ENCODE results near the gene NECTIN1.
A peak's percentile ranks its signal among the peaks of the same experiment; 100 is the strongest.

NECTIN1 gene

DNA sequence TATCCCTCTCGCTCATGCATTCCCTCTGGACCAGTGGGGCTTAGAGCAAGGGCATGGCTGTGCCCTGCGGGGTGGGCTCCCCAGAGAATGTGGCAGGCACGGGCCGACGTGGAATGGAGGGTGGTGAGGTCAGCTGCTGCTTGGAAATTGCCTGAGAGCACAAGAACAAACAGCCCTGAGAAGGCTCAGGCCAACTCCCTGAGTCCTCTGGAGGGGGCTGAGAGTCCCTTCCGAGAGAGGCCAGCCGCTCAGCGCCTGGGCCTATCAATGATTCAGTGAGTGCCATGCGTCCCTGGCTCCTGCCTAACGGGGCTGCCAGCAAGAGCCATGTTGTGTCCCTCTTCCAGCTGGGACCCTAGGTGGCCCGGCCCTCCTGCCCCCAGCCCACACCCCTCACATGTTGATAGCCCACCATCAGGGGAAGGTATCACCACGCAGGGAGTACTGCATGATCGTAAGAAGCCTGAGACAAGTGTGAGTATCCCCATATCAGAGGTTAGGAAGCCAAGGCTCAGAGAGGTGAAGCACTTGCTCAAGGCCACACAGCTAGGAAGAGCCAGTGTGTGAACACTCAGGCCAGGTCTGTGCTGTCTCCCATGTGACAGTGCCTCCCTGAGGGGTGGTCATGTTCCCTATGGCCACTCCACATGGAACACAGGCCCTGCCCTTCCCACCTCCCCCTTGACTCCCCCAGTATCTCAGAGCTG is 55.8 kb downstream of the NECTIN1 start:
- no peak for DNase-seq (ENCODE audit: low read depth in 1 of 2, low spot score in 1 of 2)

DNA sequence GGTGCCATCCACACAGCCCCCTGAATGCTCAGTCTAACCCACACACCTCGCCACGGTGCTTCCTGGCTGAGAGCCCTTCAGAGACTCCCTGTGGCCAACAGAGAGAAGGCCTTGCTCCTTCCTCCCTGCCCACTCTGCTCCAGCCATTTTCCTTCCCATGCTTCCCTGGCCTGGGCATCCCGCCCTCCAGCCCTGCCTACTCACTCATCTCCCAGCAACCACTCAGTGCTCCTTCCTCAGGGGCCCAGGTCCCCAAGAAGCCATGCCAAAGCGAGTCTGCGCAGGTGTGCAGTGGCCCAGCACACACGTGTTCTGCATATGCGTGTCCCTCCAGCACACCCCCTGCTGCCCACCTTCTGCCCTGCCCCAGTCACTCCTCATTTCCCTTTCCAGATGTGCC is 56.4 kb downstream of the NECTIN1 start:
- no peak for DNase-seq (ENCODE audit: low read depth in 1 of 2, low spot score in 1 of 2)

DNA sequence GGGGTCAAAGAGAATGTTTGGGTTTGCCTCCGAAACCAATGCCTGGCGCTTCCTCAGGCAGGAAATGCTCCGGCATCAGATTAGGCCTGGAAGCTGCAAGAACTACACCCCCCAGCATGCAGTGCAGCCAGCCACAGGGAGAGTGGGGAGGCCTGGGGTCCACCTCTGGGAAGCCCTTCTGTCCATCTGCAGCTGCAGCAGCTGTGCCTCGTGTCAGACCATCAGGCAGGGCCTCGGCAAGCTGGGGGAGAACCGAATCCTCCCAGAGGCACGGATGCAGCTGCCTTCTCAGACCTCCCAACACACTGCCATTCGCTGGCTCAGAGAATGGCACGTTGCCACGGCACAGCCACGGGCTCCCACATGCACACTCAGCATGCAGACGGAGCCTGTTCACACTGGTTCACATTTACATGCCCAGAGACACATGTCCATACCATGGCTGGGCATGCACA is 57.4 kb downstream of the NECTIN1 start:
- DNase-seq (ENCODE audit: low read depth in 1 of 2, low spot score in 1 of 2): no peak

DNA sequence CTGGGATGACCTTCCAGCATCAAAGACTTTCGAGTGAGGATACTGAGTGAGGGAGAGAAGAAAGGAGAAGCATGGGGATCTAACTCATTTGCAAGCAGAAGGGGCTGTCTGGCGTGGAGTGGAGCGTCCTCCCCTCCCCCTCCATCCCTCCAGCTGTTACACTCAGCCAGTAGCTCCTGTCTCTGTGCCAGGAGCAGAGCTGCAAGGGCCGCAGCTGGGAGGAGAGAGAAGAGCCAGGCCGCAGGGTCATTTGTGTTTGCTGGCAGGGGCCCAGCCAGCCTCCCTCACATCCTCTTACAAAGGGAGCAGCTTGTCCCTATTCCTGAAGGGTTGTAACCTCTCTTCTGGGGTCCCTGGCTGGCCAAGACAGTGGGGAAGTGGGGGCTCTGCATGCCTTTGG is 57.9 kb downstream of the NECTIN1 start:
- no peak for DNase-seq (ENCODE audit: low read depth in 1 of 2, low spot score in 1 of 2)

DNA sequence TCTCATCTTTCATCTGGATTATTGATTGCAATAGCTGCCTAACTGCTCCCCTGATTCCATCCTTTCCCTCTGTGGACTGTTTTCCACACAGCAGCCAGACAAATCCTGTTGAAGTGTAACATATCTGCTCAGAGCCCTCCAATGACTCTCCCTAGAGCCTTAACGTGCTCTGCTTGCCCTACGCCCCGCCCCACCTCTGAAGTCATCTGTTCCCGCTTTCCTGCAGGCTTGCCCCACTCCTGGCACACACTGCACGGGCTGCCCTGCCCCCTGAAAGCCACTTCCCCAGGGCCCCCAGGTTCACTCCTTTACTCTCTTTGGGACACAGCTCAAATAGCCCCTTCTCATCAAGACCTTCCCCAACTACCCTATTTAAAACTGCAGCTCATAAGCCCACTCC is 59.5 kb downstream of the NECTIN1 start:
- DNase-seq (ENCODE audit: low read depth in 1 of 2, low spot score in 1 of 2): no peak

DNA sequence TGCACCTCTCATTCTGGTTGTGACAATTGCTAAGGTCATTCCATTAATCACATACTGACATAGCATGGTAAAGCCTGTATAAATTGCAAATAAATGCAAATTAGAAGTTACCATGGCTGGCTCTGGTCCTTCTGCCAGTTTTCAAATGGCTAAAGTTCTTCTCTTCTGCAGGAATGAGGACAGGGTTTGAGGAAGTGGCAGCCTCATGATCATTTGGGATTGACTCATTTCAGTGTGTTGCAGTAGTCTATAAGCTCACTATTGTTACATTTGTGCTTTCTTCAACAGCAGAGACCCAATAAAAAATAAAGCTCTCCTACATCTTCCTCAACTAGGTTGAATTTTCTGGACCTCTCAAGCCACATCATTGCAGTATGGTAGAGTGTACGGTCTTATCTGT is 60.3 kb downstream of the NECTIN1 start:
- no peak for DNase-seq (ENCODE audit: low read depth in 1 of 2, low spot score in 1 of 2)

DNA sequence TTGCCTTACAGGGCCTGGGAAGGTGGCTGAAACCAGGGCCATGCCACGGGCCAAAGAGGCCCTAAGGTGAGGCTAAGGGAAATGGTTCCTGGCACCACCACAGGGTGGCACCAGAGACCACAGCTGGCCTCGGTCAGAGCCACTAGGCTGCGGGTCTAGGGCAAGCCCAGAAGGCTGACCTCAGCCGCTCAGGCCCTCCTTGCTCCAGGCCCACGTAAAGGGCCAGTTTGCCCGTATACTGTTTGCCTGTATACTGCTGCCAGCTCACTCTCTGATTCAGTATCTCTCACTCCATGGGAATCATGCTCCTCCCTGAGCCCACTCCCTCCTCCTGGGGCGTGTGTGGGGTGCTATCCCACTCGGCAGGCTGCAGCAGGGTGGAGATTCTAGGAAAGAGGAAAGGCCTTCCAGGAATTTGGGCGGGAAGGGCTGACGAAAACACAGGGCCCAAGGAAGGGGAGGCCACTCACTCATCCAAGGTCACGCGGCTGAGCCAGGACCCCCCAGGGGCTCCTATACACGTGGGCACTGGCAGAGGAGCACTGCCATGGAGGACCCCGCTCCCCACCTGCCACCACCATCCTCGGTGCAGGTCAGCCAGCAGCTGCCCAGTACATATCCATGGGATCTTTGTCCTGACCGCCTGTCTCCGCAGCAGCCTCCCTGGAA is 62.4 kb downstream of the NECTIN1 start:
- DNase-seq (ENCODE audit: low read depth in 1 of 2, low spot score in 1 of 2): peak; percentile 28 to 30

DNA sequence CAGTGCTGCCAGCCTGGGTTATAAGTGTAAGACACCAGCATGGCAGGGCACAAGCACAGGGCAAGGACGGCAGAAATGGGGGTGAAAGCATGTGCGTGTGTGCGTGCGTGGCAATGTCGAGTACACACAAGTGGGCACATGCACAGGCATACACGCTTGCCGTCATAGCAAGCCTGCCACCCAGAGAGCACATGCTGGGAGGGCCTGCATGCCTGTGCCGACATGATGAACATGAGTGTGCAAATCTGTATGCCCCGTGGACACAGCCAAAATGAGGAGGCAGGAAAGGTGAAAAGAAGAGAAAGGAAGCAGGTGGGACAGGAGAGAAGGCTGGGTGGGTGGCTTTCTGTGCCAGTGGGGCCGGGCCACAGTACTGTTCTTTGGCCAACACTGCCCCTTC is 62.9 kb downstream of the NECTIN1 start:
- DNase-seq (ENCODE audit: low read depth in 1 of 2, low spot score in 1 of 2): no peak

DNA sequence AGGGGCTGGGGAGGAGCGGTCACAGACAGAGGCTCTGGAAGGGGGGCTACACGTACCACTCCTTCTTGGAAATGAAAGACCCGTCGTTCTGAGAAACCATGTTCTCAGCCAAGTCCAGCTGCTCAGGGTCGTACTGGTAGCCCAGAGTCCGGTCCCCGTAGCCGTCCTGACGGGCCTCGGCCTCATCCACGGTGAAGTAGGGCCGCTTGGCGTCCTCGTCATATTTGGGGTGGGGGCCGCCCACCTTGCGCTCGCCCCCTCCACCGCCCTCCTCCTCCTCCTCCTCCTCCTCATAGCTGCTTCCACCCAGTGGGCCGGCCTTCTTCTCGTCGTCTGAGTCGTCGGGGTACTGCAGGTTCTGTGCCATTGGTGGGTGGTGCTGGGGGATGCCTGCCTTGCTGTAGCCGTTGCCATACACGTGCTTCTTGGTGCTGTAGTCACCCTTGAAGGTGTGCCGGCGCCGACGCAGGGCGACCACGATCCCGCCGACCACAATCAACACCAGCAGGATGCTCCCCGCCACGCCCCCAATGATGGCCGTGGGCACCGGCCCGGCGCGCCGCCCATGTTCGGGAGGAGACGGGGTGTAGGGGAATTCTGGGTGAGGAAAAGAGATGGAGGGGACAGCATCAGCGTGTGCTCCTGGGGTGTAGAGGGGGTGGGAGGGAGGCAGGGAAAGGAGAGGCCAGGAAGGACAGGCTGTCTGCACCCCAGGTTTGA is 64.1 kb downstream of the NECTIN1 start:
- DNase-seq (ENCODE audit: low read depth in 1 of 2, low spot score in 1 of 2): no peak

DNA sequence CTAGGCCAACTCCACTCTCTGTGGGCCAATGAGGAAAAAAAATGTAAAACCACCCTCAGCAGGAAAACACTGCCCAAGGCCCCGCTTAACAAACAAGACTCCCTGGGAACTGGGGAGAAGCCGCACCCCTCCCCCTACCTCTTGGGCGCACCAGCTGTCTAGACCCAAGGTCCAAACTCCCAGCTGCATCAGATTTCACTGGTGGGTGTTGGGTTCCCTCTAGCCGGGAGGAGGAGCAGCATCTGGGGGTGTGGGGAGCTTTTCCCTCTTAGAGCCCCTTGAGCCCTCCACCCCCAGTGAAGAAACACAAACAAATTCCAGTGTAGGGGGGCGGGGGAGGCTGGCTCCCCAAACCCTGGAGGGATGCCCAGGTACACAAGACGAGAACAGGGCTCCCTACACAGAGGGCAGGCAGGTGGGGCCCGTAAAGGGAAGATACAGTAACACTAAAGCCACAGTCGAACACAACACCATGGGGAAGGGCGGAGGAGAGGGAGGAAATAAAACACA is 64.9 kb downstream of the NECTIN1 start:
- no peak for DNase-seq (ENCODE audit: low read depth in 1 of 2, low spot score in 1 of 2)

DNA sequence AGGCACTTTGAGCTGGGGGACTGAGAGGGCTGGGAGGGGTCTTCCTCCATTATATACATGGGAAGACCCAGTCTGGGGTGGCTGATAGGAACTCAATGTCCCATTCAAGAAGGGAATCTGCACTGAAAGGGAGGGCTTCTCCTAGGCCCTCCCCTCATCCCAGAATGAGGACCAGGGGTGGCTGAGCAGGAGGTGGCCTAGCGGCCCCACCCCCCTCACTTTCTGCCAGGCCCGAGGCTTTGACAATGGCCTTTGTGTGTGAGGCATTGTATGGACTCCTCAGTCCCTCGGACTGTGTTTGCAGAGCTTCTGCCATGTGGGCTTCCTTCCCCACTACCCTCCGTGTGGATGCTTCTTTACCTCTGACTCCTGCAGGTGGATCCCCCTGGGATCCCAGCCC is 65.7 kb downstream of the NECTIN1 start:
- DNase-seq (ENCODE audit: low read depth in 1 of 2, low spot score in 1 of 2): no peak

DNA sequence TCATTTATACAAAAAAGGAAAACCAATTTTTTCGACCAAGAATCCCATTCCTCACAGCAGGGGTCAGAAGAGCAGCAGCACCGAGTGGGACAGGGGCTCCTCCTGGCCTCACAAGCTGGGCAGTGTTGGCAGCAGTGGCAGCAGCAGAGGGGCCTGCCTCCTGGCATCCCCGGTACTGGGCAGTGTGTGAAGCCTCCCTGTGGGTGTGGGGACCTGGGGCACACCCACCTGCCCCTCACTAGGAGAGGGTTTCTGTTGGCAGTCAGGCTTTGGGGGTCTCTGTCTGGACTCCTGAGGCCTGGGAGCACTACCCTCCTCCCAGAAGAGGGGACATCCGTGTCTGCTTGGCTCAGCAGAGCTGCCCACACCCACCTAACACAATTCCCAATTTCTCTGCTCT is 67.8 kb downstream of the NECTIN1 start:
- no peak for DNase-seq (ENCODE audit: low read depth in 1 of 2, low spot score in 1 of 2)

DNA sequence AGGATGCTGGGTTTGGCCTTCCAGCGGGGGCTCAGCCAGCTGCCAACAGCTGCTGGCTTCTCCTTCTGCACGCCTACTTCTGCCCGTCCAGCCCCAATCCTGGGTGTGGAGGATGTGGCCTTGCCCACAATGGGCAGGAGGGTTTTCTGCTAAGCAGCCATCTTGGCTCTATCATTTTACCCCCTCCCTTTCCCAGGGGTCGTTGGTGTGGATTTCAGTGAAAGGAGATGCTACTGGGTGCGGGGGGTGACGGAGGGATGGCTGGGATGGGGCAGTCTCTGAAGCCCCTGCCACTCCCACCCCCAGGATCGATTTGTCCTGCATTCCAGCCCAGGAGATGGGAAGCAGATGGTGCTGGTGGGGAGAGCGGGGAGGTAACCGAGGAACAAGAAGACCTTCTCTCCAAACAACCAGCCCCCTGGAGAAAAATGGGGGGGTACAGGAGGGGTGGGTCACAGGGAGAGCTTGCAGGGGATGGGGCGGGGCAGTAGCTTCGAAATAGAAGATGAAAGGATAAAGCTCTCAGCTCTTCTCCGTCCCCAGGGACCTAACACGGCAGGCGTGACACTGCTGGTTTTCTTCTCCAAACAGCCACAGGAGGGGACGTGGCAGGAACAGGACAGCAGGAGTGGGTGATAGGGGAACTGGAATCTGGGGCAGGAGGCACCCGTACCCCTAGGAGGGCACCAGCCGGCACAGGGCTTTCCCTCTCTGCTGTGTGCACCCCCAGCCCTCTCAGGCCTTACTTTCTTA is 68.9 kb downstream of the NECTIN1 start:
- DNase-seq (ENCODE audit: low read depth in 1 of 2, low spot score in 1 of 2): no peak

DNA sequence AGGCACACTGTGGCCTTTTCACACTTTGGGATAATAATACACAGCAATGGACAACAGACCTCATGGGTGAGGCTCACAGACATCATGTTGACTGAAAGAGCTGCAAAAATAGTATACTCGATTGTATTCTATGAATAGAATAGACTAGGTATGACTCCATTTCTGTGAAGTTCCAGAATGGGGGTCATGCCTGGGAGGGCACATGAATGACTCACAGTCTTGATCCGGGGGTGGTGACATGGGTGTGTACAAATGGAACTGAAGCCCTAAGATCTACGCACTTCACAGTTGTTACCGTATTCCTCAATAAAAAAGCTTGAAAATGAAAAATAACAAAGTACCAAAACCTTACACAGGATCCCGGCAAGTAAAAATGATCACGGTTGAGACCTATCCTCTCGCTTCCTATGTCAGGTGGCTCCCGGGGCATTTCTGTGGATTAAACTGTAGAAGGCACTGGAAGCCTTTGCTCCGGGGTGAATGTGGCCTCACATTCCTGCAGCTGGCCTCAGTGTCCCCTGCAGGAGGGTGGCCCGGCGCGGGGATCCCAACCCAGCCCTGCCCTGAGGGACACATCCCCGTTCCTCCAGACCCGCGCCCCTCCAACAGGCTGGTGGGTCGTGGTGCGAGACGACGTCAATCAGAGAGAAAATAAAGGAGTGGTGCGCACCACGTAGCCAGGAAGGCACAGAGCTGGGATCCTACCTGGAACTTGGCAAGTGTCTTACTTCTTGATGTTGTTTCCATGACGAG is 75.9 kb downstream of the NECTIN1 start:
- no peak for DNase-seq (ENCODE audit: low read depth in 1 of 2, low spot score in 1 of 2)

DNA sequence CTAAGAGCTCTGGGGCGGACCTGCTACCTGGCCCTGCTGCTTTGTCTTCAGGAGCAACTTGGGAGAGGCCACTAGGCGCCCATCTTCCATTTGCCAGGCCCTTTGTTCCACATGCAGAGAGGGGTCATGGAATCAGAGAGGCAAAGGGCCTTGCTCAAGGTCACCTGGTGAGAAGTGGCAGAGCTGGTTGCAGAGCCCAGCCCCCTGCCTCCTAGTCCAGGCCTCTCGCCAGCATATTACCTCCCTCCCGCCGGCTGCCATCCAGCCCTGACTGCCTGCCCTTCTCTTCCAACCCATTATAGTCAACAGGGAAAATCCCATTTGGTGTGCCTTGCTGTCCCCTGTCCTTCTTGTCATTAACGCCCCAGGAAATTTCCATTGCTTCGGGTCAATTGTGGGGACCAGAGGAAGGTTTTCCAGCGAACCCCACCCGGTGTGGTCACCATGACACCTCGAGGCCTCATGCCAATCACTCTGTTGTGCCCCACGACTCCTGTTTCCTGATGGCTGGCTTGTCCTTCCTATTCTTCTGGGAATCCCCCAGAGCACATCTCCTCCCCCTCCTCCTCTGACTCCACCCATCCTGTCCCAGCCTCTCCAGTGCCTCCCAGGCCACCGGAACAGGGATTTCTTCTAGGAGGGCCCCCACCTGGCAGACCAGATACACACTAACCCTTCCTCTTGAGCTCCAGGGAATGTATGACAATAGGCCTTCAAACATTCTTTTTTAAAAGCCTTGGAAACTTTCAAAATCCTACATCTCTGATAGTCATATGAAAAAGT is 77.0 kb downstream of the NECTIN1 start:
- no peak for DNase-seq (ENCODE audit: low read depth in 1 of 2, low spot score in 1 of 2)

DNA sequence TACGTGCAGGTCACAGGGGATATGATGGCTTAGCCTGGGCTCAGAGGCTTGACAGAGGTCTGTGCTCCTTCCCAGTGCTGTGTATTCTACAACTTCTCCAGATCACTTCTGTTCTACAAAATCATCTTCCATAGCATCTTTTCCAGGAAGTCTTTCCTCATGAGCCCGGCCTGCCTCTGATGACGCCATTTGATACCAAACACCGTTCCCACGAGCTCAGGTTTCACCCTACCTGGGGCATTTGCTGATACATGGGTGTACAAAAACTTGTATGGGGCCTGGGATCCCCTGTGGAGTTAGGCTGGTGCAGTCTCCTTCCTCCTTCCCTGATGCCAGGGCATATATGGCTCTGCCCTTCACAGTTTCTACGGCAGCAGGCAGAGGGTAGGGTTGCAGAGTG is 78.7 kb downstream of the NECTIN1 start:
- no peak for DNase-seq (ENCODE audit: low read depth in 1 of 2, low spot score in 1 of 2)

DNA sequence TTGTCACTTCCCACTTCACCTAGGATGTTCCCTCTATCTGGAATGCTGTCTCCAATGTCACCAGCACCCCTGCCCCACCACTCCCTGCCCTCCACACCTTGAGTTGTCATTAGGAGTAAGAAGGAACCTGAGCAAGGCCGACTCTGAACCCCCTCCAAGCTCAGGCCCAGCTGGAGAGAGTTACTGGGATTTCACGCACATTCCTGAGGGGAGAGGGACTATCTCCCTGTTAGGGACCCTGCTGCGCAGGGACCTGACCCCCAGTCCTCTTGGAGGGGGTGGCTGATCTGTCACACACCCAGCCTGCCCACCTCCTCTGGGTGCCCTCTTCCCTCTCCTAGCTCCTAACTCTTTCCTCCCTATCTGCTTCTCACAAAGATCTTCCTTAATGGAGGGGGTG is 81.7 kb downstream of the NECTIN1 start:
- DNase-seq (ENCODE audit: low read depth in 1 of 2, low spot score in 1 of 2): no peak

DNA sequence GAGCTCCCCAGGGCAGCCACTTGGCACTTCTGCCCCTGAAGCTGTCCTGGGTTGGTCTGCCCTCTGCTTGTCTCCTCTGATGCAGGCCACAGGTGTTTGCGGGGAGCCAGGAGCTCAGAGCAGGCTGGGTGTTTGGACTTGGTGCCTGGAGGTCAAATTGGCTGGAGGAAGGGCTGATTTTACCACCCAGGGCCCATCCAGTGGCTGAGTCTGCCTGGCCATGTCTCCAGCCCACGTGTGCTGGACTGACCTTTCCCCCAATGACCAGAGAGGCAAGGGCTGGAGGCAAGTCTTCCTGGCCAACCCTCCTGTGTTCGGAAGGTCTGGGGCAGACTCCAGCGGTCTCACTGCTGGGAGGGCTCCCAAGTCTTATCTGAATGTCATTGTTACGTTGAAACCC is 84.0 kb downstream of the NECTIN1 start:
- DNase-seq (ENCODE audit: low read depth in 1 of 2, low spot score in 1 of 2): no peak

DNA sequence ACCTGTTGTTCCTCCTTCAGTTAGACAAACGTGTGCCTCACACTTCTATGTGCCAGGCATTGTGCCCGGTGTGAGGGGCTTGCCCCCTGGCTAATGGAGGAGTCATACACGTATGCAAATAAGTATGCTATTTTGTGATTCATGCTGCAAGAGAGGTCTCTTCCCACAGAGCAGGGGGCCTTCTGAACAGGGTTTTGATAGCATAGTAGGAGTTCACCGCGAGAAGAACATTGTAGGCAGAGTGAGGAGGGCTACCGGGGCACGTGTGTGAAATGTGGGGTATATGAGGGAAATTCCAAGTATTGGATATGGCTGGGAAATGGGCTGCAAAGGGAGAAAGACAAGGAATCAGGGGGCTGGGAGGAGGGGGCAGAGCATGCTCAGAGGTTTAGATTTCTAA is 84.5 kb downstream of the NECTIN1 start:
- DNase-seq (ENCODE audit: low read depth in 1 of 2, low spot score in 1 of 2): no peak

DNA sequence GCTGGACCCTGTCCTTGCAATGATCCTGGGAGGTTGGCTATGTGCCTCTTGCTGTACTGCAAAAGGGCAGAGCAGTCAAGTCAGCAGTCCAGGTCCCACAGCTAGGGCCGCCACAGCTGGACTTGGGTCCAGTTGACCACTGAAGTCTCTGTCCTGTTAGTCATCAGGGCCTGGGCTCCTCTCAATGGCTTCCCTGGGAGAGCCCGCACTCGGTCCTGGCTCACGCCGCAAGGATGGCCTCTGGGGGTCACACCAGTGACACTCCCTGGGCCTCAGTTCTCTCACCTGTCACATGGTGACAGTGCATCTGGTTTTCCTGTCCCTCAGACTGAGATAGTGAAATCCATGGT is 85.1 kb downstream of the NECTIN1 start:
- no peak for DNase-seq (ENCODE audit: low read depth in 1 of 2, low spot score in 1 of 2)
